Aorta (tissue), 5 donors: ENCODE results near the gene MET. TPM values are rescaled to one million over a fixed set of nuclear protein-coding genes. Genes with fewer than 3 reads are reported as not detected.

Experiments
- ATAC-seq: fragments of 200-7000 bp; cut with Tn5 transposase; one replicate; pipeline ENCODE4 v1.9.1; 2022; ENCODE audit warnings: moderate library complexity; ENCODE audit not compliant: low FRiP score
- DNase-seq, 2 donors: peaks; one replicate each; pipeline ENCODE4 v3.0.0-alpha.2; 2020
- H3K27ac ChIP-seq, 2 donors: one replicate each; pipeline ENCODE4 v1.5.1; 2013; ENCODE audit warnings: low read length in 2 of 2, mild to moderate bottlenecking in 2 of 2, moderate library complexity in 2 of 2, control low read depth in 1 of 2, inconsistent platforms in 1 of 2, low read depth in 1 of 2
- H3K27me3 ChIP-seq, 2 donors: one replicate each; pipeline ENCODE4 v1.6.1; 2013; ENCODE audit warnings: control low read depth in 1 of 2, low read length in 1 of 2, mild to moderate bottlenecking in 1 of 2, moderate library complexity in 1 of 2; ENCODE audit not compliant: insufficient read depth in 2 of 2, control insufficient read depth in 1 of 2
- H3K36me3 ChIP-seq, 2 donors: one replicate each; pipeline ENCODE4 v1.6.1; 2013; ENCODE audit warnings: control low read depth in 1 of 2, low read length in 1 of 2, mild to moderate bottlenecking in 1 of 2; ENCODE audit not compliant: insufficient read depth in 2 of 2, control insufficient read depth in 1 of 2
- H3K4me1 ChIP-seq, 2 donors: one replicate each; pipeline ENCODE4 v1.6.1; 2013; ENCODE audit warnings: low read length in 2 of 2, control low read depth in 1 of 2, mild to moderate bottlenecking in 1 of 2, moderate library complexity in 1 of 2; ENCODE audit not compliant: insufficient read depth in 2 of 2, control insufficient read depth in 1 of 2
- H3K4me3 ChIP-seq, 2 donors: one replicate each; pipeline ENCODE4 v1.5.1; 2013; ENCODE audit warnings: low read length in 2 of 2, control low read depth in 1 of 2, mild to moderate bottlenecking in 1 of 2
- H3K9me3 ChIP-seq: one replicate; pipeline ENCODE4 v1.6.1; 2013; ENCODE audit warnings: mild to moderate bottlenecking, low read length; ENCODE audit not compliant: control insufficient read depth
- WGBS, 2 donors: extraction: QIAGEN DNeasy Blood & Tissue Kit; methylation state at CpG; one replicate each; pipeline ENCODE4 v1.1.7; 2013; 5-methylcytosine and 5-hydroxymethylcytosine counted together
- intact Hi-C, 2 donors: fragments of 100-400 bp; cut with DNase I; formaldehyde crosslinking; loops; one replicate each; pipeline versions ENCODE4 v1.14.2 to v1.15.0; 2022
- polyA plus RNA-seq, 2 donors: library from polyadenylated mRNA; stranded (reverse); fragments of 200-250 nt; gene quantifications; one replicate each; pipeline ENCODE4 v1.2.3, GENCODE V29; 2013
- total RNA-seq, 2 donors: library from RNA; stranded (reverse); fragmentation: NEBNext Ultra II Directional; extraction: Animal tissue kit (Norgen Biotek cat#: 25700); gene quantifications; one replicate each; pipeline ENCODE4 v1.2.1, GENCODE V29; 2021
- donor health status: healthy with polysubstance abuse.
- donor health status: Bipolar disorder and iron deficiency.
- donor health status: DM: no; HTN: no; CAD: no.
- donor health status: DM: no; HTN: no; CAD: no.
- donor health status: DM: yes; HTN: yes; CAD: no.

The MET gene
- total and polyA plus RNA-seq, 4 donors = 0.79 to 24.6 (median 9.3) TPM

DNA sequence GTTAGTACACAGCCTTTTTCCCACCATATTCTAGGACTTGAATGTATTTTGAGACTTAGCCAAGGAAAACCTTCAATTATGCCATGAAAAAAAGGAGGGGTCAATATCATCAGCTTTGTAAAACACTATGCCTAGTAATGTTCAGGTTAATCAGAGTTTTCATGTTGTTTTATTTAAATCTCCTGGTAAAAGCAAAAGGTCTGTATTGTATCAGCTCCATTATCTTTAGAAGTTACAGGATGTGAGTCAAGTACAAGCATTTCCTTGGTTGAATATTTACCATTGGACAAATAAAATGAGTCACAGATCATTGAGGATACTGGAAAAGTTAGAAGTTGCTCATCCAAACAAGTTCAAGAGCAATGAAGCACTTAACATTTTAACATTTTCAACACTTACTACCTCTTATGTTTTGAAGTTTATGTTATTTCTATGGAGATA is 100.4 kb downstream of the MET start:
- intact Hi-C loops = no loop called here

DNA sequence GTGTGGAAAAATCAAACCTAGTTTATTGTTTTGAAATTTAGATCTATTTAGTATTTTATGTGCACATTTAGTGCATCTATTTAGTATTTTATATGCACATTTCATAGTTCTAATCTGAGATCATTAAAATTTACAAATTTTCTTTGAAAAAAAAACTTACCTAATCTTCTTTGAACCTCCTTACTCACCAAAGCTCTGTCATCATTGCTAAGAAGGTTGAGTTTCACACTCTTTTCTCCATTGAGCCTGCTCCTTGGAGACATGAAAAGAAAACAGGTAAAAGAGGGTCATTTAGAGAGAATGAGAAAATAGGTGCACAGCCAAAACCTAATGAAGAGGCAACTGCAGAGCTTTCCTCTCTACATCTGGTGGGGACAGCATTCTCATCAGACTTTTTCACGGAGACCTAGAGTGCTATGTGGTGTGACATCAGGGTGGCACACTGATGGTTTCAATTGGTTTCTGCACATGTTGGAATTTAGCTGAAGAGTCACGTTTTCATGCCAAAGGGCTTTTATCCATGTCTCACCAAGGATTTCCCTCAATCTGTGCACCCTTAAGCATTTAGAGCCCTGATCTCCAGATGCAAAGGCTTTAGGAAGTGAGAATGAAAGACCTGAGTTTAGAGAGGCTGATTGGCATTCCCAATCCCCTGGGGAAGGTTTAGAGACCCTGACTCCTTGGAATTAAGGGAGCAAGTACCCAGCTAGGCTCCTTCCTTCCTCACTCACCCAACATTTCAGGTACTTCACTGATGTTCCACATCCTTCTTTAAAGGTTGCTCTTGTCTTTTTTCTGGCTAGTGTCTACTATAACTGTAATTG is 101.1 kb downstream of the MET start:
- Histone ChIP-seq H3K4me3 (no peak overlapping the region), H3K36me3 (no peaks in the 10 kb centered on the region), H3K9me3 (no peaks in the 10 kb centered on the region), H3K27me3 (no peaks in the 10 kb centered on the region), H3K4me1 (no peaks in the 10 kb centered on the region), H3K27ac (no peak overlapping the region)
- DNase-seq = no peak
- intact Hi-C loops = no loop called here
- no peak for ATAC-seq
- WGBS, 2 donors = 80 to 90% methylated on average over 2 of the region's 2 CpGs

More for the DNA sequence above, 100.4 kb downstream of the MET start:
- no peaks in the 10 kb centered on the region for H3K9me3 ChIP-seq
- no peak overlapping the region for H3K4me3 ChIP-seq
- no peaks in the 10 kb centered on the region for H3K27me3 ChIP-seq
- H3K27ac ChIP-seq = no peak overlapping the region
- no peak for DNase-seq
- no peaks in the 10 kb centered on the region for H3K36me3 ChIP-seq
- no peak for ATAC-seq
- H3K4me1 ChIP-seq = no peaks in the 10 kb centered on the region

GRCh38 chr7:116776046-116776445 is 104.0 kb downstream of the MET start:
- no peak overlapping the region for H3K27ac ChIP-seq
- 50 to 74% methylated on average over 2 of the region's 2 CpGs for WGBS, 2 donors
- H3K36me3 ChIP-seq = no peaks in the 10 kb centered on the region
- no peaks in the 10 kb centered on the region for H3K27me3 ChIP-seq
- intact Hi-C loops = loop anchor here in 1 of 2 donors (5.0 kb wide), 1 partner anchor 89 kb away; no protein-coding TSS in a partner anchor
- H3K9me3 ChIP-seq = no peaks in the 10 kb centered on the region
- no peak for DNase-seq
- peaks cover 5 to 12% of the 10 kb centered on the region in 2 donors for H3K4me1 ChIP-seq
- ATAC-seq = no peak
- no peak overlapping the region for H3K4me3 ChIP-seq

DNA sequence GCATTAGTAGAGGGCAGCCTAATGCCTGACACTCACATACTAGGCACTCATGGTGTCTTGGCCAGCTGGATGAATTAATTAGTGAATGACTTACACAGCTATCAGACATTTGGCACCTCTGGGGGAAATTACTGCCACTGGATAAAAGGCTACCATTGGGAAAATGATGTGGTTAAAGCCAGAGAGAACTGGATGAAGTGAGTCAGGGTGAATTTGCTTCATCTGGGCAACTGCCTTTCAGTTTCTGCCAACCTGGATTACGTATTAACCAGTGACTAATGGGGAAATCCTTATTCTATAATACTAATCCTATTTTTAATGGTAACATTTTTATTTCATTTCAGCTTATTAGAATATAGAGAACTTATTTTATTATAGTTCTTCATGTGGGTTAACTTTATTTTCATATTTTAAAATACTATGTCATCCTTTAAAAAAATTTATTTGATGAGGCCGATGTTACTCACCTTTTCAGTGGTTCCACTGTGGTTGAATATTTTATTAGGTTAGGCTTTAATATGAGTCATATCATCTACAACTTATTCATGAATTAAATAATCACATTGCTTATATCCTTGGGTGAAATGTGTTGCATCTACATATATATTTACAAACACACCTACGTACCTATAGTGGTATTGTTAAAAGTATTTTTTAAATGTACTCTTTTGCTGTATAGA is 104.8 kb downstream of the MET start:
- Histone ChIP-seq H3K4me3 (no peak overlapping the region), H3K27me3 (no peaks in the 10 kb centered on the region), H3K36me3 (no peaks in the 10 kb centered on the region), H3K27ac (no peak overlapping the region), H3K9me3 (no peaks in the 10 kb centered on the region), H3K4me1 (peaks cover 5 to 12% of the 10 kb centered on the region in 2 donors)
- ATAC-seq (peak; percentile 20), DNase-seq (no peak)
- intact Hi-C loops = loop anchor here in 1 of 2 donors (5.0 kb wide), 1 partner anchor 89 kb away; no protein-coding TSS in a partner anchor
- WGBS, 2 donors = 57 to 72% methylated on average over 3 of the region's 3 CpGs

DNA sequence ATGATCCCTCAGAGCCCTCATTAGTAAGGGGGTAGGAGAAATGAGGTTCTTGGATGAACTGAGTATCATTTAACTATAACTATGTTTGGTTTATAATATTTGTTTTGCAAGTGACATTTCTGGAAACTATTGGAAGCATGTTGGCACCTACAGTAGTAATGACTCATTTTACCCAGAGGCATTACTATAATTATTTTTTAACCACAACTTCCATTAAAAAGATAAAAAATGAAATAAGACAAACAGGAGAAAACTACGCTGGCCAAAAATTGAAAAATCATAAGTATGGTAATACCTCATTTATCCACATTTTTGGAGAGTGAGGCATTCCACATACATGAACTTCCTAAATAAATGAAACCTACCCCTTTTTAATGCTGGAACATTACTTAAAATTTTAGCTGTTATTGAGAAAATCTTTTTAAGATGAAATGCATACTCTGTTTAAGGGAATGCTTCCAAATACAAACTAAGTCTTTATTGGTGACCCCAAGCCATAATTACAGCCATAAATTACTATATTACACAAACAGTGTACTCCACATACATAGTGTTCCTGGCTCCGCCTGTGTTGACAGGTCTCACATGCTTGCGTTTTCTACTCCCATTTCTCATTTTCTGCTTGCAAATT is 105.8 kb downstream of the MET start:
- no peaks in the 10 kb centered on the region for H3K27me3 ChIP-seq
- H3K9me3 ChIP-seq = no peaks in the 10 kb centered on the region
- H3K4me1 ChIP-seq = peaks cover 5 to 12% of the 10 kb centered on the region in 2 donors
- intact Hi-C loops = loop anchor here in 1 of 2 donors (5.0 kb wide), 1 partner anchor 90 kb away; no protein-coding TSS in a partner anchor
- ATAC-seq (no peak), DNase-seq (no peak)
- WGBS, 2 donors = 29 to 58% methylated on average over 3 of the region's 3 CpGs
- no peak overlapping the region for H3K4me3 ChIP-seq
- H3K27ac ChIP-seq = no peak overlapping the region
- H3K36me3 ChIP-seq = no peaks in the 10 kb centered on the region

DNA sequence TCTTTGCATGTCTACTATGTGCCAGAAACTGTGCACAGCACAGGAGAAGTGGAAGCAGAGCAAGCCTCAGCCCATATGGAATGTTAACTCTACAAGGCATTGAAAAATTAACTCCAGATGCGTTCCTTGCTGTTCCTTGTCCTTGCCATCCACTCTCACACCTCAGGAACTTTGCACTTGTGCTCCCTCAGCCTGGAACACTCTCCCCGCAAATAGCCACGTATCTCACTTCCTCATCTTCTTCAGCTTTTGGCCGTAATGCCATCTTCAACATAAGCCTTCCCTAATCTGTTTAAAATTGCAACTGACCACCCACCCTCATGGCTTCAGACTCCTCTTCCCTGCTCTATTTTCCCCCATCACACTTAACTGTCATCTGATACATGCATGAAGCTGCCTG is 107.2 kb downstream of the MET start:
- no peak for ATAC-seq
- DNase-seq = no peak
- intact Hi-C loops = loop anchor here in 1 of 2 donors (5.0 kb wide), 1 partner anchor 92 kb away; no protein-coding TSS in a partner anchor
- no peaks in the 10 kb centered on the region for H3K9me3 ChIP-seq
- H3K4me3 ChIP-seq = no peak overlapping the region
- peaks cover 5 to 12% of the 10 kb centered on the region in 2 donors for H3K4me1 ChIP-seq
- H3K27me3 ChIP-seq = no peaks in the 10 kb centered on the region
- no peak overlapping the region for H3K27ac ChIP-seq
- WGBS, 2 donors = 90 to 94% methylated on average over 4 of the region's 4 CpGs
- no peaks in the 10 kb centered on the region for H3K36me3 ChIP-seq

DNA sequence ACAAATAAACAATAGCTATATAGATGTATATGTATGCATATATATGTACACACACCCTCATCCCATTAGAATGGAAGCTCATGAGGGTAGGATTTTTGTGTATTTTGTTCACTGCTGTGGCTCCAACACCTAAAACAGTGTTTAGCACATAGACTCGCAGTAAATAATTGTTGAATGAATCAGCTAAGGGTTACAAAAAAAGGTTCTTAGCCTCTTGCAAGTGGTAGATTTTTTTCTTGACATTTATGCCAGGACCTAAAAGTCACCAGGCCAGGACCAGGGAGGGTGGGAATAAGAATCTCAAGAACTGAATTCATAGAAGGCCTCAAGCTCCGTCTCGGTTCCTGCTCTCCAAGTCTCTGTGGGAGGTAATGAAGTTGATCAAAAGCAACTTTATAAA is 107.9 kb downstream of the MET start:
- Histone ChIP-seq H3K4me1 (peaks cover 5 to 12% of the 10 kb centered on the region in 2 donors), H3K9me3 (no peaks in the 10 kb centered on the region), H3K36me3 (no peaks in the 10 kb centered on the region), H3K27me3 (no peaks in the 10 kb centered on the region), H3K27ac (no peak overlapping the region), H3K4me3 (no peak overlapping the region)
- 42 to 61% methylated on average over 3 of the region's 3 CpGs for WGBS, 2 donors
- DNase-seq = no peak
- intact Hi-C loops = loop anchor here in 1 of 2 donors (5.0 kb wide), 1 partner anchor 93 kb away; no protein-coding TSS in a partner anchor
- no peak for ATAC-seq

- no peaks in the 10 kb centered on the region for H3K27me3 ChIP-seq
- no peak overlapping the region for H3K4me3 ChIP-seq
- WGBS, 2 donors = 16% methylated on average over 1 of the region's 1 CpG
- no peaks in the 10 kb centered on the region for H3K36me3 ChIP-seq
- ATAC-seq = peak; percentile 5
- intact Hi-C loops = no loop called here
- H3K9me3 ChIP-seq = no peaks in the 10 kb centered on the region
- no peak for DNase-seq
- H3K4me1 ChIP-seq = peaks cover 5 to 12% of the 10 kb centered on the region in 2 donors
- H3K27ac ChIP-seq = peak overlapping the region in 1 of 2 donors; percentile 56
Measured at GRCh38 chr7:116780521-116780920, 108.5 kb downstream of the MET start.
